8988T (cell line): ENCODE results near the gene NFE2L1.
"Not testable (repeated sequence)": the region's sequence is repeated elsewhere in the genome, so short reads cannot be mapped to it uniquely, and the experiment has no call there.

ENCODE experiments used
- DNase-seq: peaks from one replicate; pipeline ENCODE4 v3.0.0; 2011

The NFE2L1 gene

GRCh38 chr17:48047741-48048383 lies at the start of gene NFE2L1:
NFE2L1 (plus strand) TSS chr17:48048359; CDS start chr17:48051119, 2,760 bp downstream.
- peak; percentile 86 for DNase-seq

GRCh38 chr17:47999582-47999981 lies 48.6 kb upstream of the NFE2L1 start:
- DNase-seq = no peak

- DNase-seq = no peak
Observed at GRCh38 chr17:48001197-48001596, 47.0 kb upstream of the NFE2L1 start.

GRCh38 chr17:48001657-48002056 lies 46.5 kb upstream of the NFE2L1 start:
- DNase-seq = not testable (repeated sequence)

GRCh38 chr17:48002266-48002915 lies 45.8 kb upstream of the NFE2L1 start:
- DNase-seq = no peak

DNA sequence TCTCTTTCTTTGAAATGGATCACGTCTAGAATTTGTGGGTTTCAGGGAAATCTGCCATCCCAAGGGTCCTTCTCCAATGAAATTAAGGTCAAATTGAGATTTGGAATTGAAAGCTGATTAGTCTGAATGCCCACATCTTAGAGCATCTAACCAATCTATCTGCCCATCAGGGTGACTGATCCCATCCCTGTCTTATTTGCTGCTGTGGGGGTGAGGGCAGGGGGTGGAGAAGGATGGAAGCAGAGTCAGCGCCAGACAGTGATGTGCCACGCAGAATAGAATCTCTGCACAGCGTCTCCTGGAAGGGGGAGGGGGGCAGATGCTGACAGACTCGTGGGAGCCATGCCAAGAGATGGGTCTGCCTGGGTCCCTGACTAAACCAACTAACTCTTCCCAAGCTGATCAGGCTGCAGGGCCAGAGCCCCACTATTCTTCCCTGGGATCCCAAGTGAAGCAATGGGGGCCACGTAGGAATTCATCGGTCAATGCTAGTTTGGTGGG lies 45.2 kb upstream of the NFE2L1 start:
- DNase-seq = no peak

DNA sequence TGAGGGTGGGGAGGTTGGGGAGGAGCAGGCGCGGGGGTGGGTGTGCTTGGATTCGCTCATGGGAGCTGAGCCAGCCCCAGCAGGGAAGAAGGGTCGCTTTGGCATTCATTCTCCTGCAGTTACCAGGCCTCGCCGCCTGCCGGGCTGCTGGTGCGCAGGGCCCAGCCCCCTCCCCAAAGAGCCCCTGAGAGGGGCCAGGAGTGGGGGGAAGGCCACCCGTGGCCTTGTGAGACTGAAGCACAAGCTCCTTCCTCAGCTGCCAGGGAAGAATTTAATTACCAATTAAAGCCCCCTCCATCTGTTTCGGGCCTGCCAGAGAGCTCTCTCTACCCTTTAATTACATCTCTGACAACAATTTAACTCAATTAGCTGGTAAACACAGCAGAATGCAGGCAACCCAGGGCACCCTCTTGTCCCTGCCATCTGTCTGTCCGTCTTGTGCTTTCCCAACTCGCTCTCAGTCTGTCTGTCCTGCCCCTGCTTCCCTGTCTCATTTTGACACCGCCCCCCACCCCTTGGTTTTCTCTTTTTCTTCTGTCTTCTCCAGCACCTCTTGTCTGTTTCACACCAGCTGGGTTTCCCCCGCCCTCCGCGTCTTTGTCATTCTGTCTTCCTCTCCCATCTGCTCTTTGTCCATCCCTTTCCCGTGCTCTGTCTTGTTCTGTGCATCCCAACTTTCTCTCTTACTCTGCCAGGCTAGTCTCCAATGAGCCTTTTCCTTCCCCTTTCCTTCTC lies 44.6 kb upstream of the NFE2L1 start:
- no peak for DNase-seq

DNA sequence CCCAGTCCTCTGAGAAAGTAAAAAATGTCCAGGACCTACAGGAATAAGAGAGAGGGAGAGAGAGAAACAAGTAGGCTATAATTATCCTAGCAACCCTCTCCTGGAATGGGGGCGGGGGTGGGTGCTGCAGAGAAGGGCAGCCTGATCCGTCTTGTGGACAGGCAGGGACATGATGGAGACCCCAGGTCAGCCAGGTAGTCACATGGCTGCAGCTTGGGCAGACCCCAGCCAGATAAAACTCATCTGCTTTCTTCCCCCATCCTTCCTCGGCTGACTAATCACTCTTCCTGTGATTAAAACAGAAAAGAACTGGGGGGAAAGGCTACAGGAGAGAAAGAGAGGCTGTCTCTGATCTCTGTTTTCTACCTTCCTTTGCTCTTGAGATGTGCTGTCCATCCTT lies 43.2 kb upstream of the NFE2L1 start:
- no peak for DNase-seq

- no peak for DNase-seq
Observed at GRCh38 chr17:48006936-48007709, 41.0 kb upstream of the NFE2L1 start.

DNA sequence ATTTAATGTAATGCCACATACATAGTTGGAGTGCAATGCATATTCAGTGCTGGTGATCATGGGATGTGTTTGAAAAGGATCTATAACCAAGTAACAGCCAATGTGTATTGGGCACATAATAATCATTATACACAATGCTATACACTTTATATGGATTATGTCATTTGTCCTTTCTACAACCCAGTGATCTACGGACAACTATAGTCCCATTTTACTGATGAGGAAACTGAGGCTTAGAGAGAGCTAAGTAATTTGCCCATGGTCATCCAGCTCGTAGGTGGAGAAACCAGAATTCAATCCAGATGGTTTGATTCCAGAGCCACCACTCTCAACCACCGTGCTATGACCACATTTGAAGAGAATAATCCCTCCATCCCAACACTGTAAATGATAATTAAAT lies 38.0 kb upstream of the NFE2L1 start:
- DNase-seq = no peak

DNA sequence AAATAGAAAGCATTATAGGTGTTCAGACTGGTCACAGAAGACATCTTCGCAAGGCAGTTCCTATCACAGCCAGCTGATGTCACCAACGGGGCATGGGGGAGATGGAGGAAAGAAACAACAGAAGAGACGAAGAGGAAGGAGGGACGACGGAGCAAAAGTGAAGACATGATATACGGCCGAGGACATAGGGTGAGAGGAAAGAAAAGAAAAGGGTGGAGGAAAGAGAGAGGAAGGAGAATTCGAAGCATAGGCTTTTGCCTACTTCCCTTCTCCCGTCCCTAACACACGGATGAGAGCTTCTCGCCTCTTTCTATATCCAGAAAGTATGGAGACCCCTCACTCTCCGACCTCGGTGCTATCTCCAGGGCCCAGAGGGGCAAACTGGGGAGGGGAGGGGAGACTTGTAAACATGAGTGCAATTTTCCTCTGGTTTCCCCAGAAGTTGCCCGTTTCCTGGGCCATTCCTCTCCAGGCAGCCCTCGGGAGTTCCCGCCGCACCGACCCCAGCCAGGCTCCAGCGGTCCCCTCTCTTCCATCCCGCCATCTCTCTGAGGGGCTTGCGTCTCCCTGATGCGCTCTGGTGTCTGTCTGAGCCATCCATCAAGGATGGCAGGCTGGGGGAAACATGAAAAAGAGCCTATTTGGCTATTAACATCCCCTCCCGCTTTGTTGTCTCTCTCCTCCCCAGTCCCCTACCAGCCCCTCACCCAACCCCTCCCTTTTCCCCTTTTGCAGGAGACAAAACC lies 36.6 kb upstream of the NFE2L1 start:
- DNase-seq = peak; percentile 91

DNA sequence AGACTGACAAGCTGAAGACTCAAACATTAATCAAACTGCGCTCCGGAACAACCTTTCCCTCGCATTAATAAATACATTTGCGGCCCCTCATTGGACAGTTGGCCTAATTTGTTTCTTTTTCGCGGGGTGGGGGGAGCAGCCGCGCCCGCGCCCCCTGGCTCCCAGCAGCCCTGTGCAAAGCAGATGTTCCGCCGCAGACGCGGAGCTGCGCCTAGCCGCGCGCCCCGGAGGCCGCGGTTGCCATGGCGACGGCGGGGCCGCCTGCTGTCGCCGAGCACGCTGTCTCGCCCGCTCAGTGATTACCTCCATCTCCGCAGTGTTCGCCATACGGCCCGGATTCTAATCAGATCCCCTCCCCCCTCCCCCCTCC lies 36.0 kb upstream of the NFE2L1 start:
- DNase-seq = peak; percentile 70

- DNase-seq = no peak
Observed at GRCh38 chr17:48012654-48013053, 35.5 kb upstream of the NFE2L1 start.

- DNase-seq = no peak
Observed at GRCh38 chr17:48013876-48014594, 34.1 kb upstream of the NFE2L1 start.

DNA sequence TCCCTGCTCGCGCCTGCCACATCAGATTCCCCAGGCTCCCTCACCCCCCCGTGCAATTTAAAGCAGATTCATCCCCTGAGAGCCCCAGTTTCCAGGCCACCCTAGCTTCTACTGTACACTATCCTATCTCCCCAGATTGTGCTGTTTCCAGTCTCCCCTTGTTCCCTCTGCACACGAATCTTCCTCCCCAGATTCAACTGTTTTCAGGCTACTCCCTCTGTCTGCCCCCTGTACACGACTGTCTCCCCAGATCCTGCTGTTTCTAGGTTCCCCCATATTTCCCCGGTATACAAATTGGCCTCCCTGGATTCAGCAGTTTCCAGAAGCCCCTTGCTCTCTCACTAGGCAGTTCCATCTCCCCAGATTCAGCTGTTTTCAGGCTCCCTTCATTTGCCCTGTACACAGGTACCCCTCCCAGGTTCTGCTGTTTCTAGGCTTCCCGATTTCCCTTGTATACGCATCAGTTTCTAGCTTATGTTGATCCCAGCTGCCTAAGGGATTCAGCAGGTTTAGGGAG lies 33.5 kb upstream of the NFE2L1 start:
- no peak for DNase-seq

DNA sequence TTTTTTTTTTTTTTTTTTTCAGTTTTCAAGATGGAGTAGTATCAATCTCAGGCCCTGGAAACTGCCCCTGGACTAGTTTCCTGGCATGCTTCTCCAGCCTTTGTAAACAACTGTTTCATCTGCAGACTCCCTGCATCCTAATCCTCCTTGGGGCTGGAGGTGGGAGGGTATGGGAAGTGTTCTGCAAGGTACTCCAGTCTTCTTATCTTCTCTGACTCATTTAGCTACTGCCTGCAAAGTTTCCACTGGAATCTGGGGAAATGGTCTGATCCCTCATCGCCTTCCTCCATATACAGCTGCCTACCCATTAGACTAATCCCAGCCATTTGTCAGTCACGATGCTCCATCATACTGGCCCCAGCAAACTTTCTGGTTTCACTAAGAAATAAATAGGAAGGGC lies 32.0 kb upstream of the NFE2L1 start:
- no peak for DNase-seq

DNA sequence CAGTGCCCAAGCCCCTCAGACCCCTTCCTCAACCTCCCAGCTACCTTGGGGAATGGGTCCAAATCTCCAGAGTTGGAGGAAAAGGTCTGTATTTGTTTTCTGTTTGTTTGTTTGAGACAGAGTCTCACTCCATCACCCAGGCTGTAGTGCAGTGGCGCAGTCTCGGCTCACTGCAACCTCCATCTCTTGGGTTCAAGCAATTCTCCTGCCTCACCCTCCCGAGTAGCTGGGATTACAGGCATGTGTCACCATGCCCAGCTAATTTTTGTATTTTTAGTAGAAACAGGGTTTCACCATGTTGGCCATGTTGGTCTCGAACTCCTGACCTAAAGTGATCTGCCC lies 30.4 kb upstream of the NFE2L1 start:
- DNase-seq = not testable (repeated sequence)

GRCh38 chr17:48021934-48022333 lies 26.2 kb upstream of the NFE2L1 start:
- DNase-seq = no peak

DNA sequence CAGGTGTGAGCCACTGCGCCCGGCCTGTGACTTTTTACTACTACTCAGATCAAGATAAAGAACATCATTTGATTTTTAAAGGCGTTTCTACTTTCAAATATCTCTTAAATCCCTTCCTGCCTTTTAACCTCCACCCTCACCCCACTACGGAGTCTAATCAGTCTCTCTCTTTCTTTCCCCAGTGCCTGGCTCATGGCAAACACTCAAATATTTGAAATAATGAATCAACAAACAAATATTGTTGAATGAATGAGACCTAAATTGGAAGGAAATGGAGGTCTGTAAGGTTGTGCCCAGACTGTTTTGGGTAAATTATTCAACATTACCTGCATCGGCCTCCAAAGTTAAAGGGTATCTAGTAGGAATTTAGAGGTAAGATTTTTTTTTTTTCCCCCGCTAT lies 25.3 kb upstream of the NFE2L1 start:
- no peak for DNase-seq

GRCh38 chr17:48023400-48024148 lies 24.6 kb upstream of the NFE2L1 start:
- peak; percentile 88 for DNase-seq
